Activated CD8-positive, alpha-beta memory T cell treated with anti-CD3 and anti-CD28 coated beads, Interleukin-2, amount 50 U/mL, for 24 hours (primary cell): ENCODE data around the gene HOXA11.

Experiments used
- DNase-seq: peaks from one replicate; pipeline ENCODE4 v3.0.0-alpha.2; 2020; ENCODE audit errors: extremely low read depth

HOXA11 gene

GRCh38 chr7:27192546-27193334 lies 7.7 kb upstream of the HOXA11 start:
- DNase-seq = no peak

- no peak for DNase-seq
Observed at GRCh38 chr7:27191833-27192545, 7.0 kb upstream of the HOXA11 start.

- no peak for DNase-seq
Observed at GRCh38 chr7:27191161-27191731, 6.2 kb upstream of the HOXA11 start.

GRCh38 chr7:27189997-27190748 lies 5.1 kb upstream of the HOXA11 start:
- DNase-seq = no peak

GRCh38 chr7:27189295-27189996 lies 4.4 kb upstream of the HOXA11 start:
- DNase-seq = no peak

- no peak for DNase-seq
Observed at GRCh38 chr7:27188386-27189294, 3.6 kb upstream of the HOXA11 start.

- no peak for DNase-seq
Observed at GRCh38 chr7:27187475-27188385, 2.7 kb upstream of the HOXA11 start.

GRCh38 chr7:27186668-27187474 lies 1.8 kb upstream of the HOXA11 start:
- DNase-seq = no peak

- no peak for DNase-seq
Observed at GRCh38 chr7:27185854-27186667, 1.0 kb upstream of the HOXA11 start.

GRCh38 chr7:27184337-27185012 lies 557 bp downstream of the HOXA11 start:
- no peak for DNase-seq

GRCh38 chr7:27183682-27184336 lies 1.2 kb downstream of the HOXA11 start:
- no peak for DNase-seq

- DNase-seq = no peak
Observed at GRCh38 chr7:27182861-27183681, 2.0 kb downstream of the HOXA11 start.

GRCh38 chr7:27182285-27182841 lies 2.7 kb downstream of the HOXA11 start:
- DNase-seq = no peak

GRCh38 chr7:27181795-27182275 lies 3.2 kb downstream of the HOXA11 start:
- no peak for DNase-seq
